Skin epidermis (tissue), 12 donors: Measurements from ENCODE around the gene HSD17B2.

Source experiments
- H3K27ac ChIP-seq, 21 experiments: fragments of 200-600 bp; sonication (generic) in 11 of 21; one replicate each; pipeline ENCODE4 v1.5.0; 2020; ENCODE audit warnings: mild to moderate bottlenecking in 3 of 21, inconsistent platforms in 2 of 21, moderate library complexity in 2 of 21
- H3K4me3 ChIP-seq, 7 experiments: fragments of 200-600 bp; sonication (generic) in 2 of 7; one replicate each; pipeline ENCODE4 v1.5.0; 2020; ENCODE audit warnings: inconsistent platforms in 2 of 7, mild to moderate bottlenecking in 2 of 7, moderate library complexity in 1 of 7

Gene HSD17B2

DNA sequence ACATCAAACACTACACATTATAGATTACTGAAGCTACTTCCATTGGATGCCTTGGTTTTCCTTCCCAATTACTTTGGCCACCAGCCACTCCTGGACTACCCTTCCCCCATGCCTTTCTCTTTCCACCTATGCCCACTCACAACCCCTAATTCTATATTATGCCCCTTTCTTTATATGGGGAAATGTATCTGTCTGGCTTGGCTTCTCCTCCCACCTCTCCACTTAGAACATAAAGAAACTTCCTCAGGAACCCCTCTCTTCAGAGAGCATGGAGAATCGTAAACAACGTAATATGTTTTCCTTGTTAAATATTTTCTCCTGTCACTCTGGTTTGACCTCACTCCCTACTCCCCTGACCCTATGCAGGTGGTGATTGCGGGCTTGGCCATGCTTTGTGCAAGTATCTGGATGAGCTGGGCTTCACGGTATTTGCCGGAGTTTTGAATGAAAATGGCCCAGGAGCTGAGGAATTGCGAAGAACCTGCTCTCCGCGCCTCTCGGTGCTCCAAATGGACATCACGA lies 32.8 kb downstream of the HSD17B2 start:
- Histone ChIP-seq H3K27ac (peak overlapping the region in 3 of 21 experiments; percentile 25 to 81 (median 45)), H3K4me3 (no peak overlapping the region)

DNA sequence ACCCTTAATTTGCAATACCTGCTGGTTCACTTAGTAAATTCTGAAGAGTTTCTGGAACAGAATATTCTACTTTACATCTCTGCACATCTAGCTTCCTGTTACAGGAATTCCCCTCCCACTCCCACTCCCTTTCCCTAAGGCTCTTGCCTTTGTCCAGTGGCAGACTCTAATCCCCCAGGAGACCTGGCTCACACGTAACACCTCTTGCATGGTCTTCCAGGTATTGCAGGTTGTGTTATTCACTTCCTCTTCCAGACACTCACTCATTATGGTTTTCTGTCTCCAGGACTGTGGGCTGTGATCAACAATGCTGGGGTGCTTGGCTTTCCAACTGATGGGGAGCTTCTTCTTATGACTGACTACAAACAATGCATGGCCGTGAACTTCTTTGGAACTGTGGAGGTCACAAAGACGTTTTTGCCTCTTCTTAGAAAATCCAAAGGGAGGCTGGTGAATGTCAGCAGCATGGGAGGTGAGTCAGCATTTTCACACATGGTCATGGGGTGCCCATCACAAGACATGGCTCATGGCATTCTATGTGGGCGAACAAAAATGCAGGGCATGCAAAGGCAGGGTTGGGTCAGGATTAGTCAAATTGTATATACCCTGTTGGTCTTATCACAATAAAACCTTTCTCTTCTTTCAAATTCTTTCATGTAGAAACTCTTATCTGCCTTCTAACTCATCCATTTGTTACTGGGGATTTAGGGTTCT lies 35.8 kb downstream of the HSD17B2 start:
- peak overlapping the region in 17 of 21 experiments; percentile 17 to 85 (median 69) for H3K27ac ChIP-seq
- H3K4me3 ChIP-seq = no peak overlapping the region

DNA sequence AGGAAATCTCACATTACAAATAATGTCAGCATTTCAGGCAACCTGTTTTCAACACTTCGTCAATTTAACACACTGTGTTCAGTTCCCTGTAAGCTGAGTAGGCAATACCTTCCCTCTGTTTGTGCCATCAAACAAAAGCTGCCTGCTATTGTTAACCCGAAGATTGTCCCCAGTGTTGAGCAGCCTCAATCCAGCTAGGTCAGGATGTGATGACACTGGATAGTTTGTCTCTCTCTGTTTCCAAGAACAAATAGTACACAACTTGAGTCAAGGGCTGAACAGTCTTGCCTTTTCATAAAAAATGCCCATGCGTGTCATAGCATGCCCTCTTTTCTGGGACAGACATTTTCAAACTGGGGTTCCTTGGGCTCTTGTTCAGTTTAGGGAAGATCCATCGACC lies 36.4 kb downstream of the HSD17B2 start:
- H3K27ac ChIP-seq = peak overlapping the region in 18 of 21 experiments; percentile 8 to 85 (median 68)
- no peak overlapping the region for H3K4me3 ChIP-seq

DNA sequence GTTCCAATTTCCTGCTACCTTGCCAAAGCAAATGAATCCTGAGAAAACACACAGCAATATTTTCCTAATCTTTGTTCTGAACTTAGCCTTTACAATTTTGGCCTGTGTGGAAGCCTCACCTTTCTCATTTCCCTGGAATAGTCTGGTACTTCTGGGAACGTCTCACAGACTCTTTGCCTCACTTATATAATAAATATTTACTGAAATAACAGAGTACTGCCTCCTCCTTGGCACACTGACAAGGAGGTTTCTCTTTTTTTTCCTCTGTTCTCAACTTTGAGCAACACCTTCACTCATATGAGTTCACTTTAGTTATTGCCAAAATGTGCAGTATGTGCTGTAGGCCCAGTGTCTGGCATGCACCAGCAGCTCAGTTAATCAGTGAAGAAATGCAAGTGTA lies 37.3 kb downstream of the HSD17B2 start:
- no peak overlapping the region for H3K4me3 ChIP-seq
- H3K27ac ChIP-seq = peak overlapping the region in 11 of 21 experiments; percentile 51 to 85 (median 73)

DNA sequence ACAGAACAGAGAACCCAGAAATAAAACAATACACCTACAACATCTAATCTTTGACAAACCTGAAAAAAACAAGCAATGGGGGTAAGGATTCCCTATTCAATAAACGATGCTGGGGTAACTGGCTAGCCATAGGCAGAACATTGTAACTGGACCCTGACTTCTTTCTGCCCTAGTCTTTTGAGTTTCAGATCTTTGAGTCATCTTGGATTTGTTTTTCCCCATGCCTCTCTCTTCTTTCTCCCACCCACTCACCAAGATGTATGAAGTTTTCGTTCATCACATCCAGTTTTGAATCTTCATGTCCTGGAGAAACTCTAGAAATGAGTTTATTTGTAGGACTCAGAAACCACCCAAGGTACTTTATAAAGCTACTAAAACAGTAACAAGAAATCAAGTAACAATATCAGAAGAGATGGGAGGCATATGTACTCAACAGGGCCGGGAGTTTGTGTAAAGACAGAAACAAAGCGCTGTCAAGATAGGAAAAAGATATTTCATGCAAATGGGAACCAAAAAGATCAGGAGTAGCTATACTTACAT lies 39.0 kb downstream of the HSD17B2 start:
- Histone ChIP-seq H3K4me3 (no peak overlapping the region), H3K27ac (no peak overlapping the region)

- peak overlapping the region in 2 of 21 experiments; percentile 24 to 45 for H3K27ac ChIP-seq
Measured at GRCh38 chr16:82078125-82078524, 43.1 kb downstream of the HSD17B2 start.

DNA sequence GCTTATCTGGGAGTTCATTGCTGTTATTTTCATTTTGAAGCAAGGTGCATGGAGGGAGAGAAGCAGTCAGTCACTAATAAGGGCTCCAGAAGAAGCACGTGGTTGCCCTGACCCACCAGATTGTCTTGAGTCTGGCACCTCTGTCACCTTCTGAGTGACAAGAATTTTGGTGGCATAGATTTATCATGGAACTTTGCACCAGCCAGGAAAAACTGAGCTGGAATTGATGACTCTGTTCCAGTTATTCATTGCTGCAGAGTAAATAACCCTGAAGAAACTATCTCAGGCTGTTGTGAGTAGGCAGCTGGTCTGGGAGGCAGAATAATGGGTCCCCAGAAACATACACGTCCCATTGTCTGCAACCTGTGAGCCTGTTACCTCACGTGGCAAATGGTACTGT lies 44.8 kb downstream of the HSD17B2 start:
- Histone ChIP-seq H3K27ac (no peak overlapping the region), H3K4me3 (no peak overlapping the region)

More at GRCh38 chr16:82078125-82078524, 43.1 kb downstream of the HSD17B2 start:
- no peak overlapping the region for H3K4me3 ChIP-seq

DNA sequence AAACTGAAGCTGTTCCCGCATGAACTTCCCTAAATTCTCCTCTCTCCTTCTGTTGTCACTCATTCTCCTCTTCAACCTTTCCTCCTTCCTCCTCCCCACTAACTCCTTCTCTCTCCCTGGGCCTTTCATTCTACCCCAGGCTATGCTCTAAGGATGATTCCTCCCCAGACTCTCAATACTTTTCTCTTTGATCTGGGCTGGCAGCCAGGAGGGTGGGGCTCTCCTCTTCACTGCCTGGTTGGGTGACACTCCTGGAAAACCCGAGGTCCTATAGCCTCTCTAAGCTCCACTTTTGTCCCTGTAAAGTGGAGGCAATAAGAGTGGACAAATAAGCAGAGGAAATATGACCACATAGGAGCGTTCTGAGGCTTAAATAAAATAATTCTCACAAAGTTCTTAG lies 46.2 kb downstream of the HSD17B2 start:
- H3K4me3 ChIP-seq = no peak overlapping the region
- no peak overlapping the region for H3K27ac ChIP-seq

DNA sequence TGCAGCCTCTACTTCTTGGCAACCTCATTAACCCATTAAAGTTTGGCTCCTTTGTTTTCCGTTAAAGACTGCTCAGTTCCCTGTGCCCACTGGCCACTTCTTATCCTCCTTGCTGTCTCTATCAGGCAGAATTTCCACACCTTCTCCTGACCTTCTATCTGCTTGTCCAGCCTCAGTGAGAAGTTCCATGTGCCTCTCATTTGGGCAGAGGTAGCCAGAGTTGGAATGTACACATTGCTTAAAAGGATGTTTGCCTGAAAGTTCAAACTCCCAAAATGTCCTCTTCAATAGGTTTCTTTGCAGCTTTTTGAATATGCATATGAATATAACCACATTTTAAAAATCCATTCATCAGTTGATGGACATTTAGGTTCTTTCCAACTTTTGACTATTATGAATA lies 47.0 kb downstream of the HSD17B2 start:
- H3K4me3 ChIP-seq = no peak overlapping the region
- no peak overlapping the region for H3K27ac ChIP-seq

DNA sequence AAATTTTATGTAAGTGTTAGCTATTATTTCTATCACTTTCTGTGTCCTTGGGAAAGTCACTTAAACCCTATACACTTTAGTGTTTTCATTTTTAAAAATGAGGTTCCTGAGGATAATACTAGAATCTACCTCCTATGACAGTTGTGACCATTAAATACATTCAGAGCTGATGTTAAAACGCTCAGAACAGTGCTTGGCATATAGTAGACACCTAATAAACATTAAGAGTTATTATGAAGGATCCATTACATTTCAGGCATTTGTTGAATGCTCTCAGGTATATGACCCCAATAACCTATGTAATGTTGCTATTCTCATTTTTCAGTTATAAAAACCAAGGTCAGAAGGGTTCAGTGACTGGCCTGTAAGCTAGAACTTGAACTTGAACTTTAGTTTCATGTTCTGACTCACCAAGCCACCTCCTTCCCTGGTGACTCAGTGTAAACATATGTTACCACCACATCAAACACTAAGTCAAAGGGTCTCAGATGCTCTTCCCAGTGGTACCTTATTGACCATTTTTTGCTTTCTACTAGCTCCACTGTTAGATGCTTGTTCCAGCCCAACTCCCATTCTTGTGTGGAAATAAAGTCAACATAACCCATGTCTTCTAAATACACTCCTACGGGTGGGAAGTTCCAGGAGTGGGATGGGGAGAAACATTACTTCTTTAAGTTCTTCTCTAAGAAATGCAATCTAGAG lies 47.6 kb downstream of the HSD17B2 start:
- H3K4me3 ChIP-seq = no peak overlapping the region
- no peak overlapping the region for H3K27ac ChIP-seq

DNA sequence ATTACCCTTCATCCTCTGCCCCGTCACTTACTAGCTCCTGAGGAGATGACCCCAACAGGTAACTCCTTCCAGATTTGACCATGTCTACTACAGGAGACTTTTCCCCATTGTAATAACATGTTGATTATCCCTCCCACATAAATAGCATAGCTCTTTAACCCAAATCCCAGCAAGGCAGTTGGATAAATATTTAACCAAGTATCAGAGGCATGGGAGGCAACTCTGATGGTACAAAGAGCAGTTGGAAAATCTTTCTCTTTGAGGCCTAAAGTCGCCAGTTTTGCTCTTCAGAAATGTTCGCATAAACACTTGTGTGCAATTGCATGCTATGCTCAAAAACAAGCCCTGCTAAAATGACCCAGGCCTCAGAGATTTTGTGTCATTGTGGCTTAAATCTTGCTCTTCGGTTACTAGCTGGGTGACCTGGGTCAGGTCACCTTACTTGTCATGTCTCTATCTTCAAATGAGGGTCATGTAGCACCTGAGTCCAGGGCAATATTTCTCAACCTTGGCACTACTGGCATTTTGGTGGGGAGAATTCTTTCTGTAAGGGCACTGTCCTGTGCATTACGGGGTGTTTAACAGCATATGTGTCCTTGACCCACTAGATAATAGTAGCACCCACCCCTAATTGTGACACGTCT lies 48.8 kb downstream of the HSD17B2 start:
- H3K4me3 ChIP-seq = no peak overlapping the region
- no peak overlapping the region for H3K27ac ChIP-seq

GRCh38 chr16:82085011-82085779 lies 50.1 kb downstream of the HSD17B2 start:
- H3K4me3 ChIP-seq = no peak overlapping the region
- no peak overlapping the region for H3K27ac ChIP-seq

DNA sequence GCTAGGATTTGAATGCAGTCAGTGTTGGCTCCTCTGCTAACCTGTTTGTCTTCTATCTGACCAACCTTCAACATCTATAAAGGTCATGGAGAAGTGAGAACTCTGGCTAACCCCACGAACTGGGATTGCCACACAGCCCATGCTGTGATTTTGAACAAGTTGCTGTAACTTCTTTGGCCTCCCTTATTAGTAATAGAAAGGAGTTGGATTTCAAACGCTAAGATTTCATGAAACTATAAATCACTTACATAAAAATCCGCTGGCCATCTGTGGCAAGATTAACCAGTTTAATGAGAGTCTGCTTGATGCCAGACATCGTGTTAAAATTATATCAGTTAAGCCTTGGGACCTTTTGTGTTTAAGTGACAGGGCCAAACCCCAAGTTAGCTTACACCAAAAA lies 53.4 kb downstream of the HSD17B2 start:
- no peak overlapping the region for H3K27ac ChIP-seq
- no peak overlapping the region for H3K4me3 ChIP-seq

- peak overlapping the region in 1 of 21 experiments; percentile 6 for H3K27ac ChIP-seq
- no peak overlapping the region for H3K4me3 ChIP-seq
Measured at GRCh38 chr16:82091241-82091640, 56.2 kb downstream of the HSD17B2 start.

DNA sequence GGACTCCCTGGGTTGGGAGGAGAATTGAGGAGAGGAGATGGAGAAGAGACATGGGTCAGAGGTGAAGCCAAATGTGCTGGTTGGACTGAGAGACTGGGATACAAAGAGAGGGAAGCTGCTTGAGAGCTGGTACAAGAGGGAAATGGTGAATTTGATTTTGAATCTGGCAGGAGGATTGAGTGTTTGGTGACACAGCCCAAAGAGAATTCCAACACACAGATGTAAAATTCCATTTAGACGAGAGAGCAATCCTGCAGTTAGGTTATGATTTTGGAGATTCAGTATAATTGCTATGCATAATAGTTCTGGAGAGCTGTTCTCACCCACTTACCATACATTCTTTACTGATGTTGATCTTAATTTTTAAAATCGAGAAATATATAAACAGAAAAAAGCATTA lies 57.7 kb downstream of the HSD17B2 start:
- Histone ChIP-seq H3K4me3 (no peak overlapping the region), H3K27ac (no peak overlapping the region)

- H3K27ac ChIP-seq = peak overlapping the region in 1 of 21 experiments; percentile 39
- H3K4me3 ChIP-seq = no peak overlapping the region
Measured at GRCh38 chr16:82093666-82094300, 58.7 kb downstream of the HSD17B2 start.

GRCh38 chr16:82094942-82095540 lies 60.0 kb downstream of the HSD17B2 start:
- no peak overlapping the region for H3K4me3 ChIP-seq
- H3K27ac ChIP-seq = no peak overlapping the region

GRCh38 chr16:82096641-82097040 lies 61.6 kb downstream of the HSD17B2 start:
- H3K4me3 ChIP-seq = no peak overlapping the region
- H3K27ac ChIP-seq = no peak overlapping the region

DNA sequence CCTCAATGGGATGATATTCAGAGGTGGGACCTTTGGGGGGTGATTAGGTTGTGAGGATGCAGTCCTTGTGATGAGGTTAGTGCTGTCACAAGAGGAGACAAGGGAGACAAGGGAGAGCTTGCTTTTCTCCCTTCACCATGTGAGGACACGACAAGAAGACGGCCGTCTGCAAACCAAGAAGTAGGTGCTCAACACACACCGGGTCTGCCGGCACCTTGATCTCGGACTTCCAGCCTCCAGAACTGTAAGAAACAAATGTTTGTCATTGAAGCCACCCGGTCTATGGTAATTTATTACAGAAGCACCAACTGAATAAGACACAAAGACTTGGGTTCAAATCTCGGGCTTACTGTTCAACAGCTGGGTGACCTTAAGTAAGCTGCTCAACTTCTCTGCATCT lies 70.1 kb downstream of the HSD17B2 start:
- Histone ChIP-seq H3K27ac (no peak overlapping the region), H3K4me3 (no peak overlapping the region)
